ENCODE results near the gene RAP1GDS1.

- TF ChIP-seq CTCF (conservative IDR thresholded peaks at IDR 0.05; ENCODE audit: low read depth, low read length): no peak
- TF ChIP-seq EZH2 (IDR thresholded peaks at IDR 0.05; ENCODE audit: low read length, unreplicated experiment): no peak
- TF ChIP-seq EZH2phosphoT487 (IDR thresholded peaks at IDR 0.05; ENCODE audit: borderline replicate concordance, low read length): no peak
Measured at GRCh38 chr4:98222306-98222705, 38.9 kb upstream of the RAP1GDS1 start.
